ENCODE measurements around the gene YIPF5. TPM values are rescaled to one million over a fixed set of nuclear protein-coding genes. Genes with fewer than 3 reads are reported as not detected.

The YIPF5 gene
- total and polyA plus RNA-seq, 9 donors = 36.4 to 58.7 (median 48.5) TPM

DNA sequence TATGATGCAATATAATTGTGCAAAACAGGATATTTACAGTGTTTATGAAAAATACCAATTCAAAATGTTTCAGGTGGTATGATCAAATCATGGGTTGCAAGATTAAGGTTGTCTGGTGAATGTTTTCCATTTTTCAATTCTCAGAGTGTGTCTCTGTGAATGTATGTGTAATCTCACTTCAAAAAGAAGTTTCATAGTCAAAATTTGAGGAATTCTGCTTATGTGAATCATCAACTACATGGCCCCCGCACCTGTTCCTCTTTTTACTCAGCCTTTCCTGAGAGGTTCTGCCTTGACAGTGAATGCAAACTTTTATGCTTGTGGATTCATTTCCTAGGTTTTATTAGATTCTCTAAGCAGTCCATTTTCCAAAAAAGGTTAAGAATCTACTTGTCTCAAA is 32.3 kb upstream of the YIPF5 start:
- DNase-seq = no peak
- Histone ChIP-seq H3K27me3 (ENCODE audit: control insufficient read depth, insufficient read depth, low read length) (peaks cover 11% of the 10 kb centered on the region), H3K36me3 (ENCODE audit: control insufficient read depth, insufficient read depth, low read length) (no peaks in the 10 kb centered on the region), H3K4me3 (ENCODE audit: low read length) (no peak overlapping the region), H3K27ac (ENCODE audit: low read length) (no peak overlapping the region), H3K4me1 (ENCODE audit: control insufficient read depth, insufficient read depth, low read length) (peaks cover 4% of the 10 kb centered on the region), H3K9me3 (replicated peaks; ENCODE audit: control insufficient read depth, low read depth, low read length) (no peaks in the 10 kb centered on the region)
- no CpG with 5 or more reads among the region's 1 CpG for WGBS (ENCODE audit: insufficient coverage)

DNA sequence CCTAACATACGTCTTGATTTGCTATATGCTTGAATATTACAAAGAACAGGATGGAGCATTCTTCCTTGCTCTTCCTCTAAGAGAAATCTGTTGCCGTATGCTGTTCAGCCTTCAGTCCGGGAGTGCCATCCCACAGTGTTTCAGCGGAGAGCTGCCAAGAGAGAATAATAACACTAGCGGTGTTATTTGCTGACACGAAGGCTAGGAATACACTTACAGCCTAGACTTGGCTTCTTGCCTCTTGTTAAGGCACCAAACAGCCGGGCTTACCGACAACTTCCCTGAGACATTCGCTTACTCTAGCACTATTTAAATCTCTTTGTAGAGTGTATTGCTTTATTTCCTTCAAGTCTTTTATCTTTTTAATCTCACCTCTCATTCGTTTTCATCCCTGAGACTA is 31.6 kb upstream of the YIPF5 start:
- H3K36me3 ChIP-seq (ENCODE audit: control insufficient read depth, insufficient read depth, low read length) = no peaks in the 10 kb centered on the region
- H3K9me3 ChIP-seq (replicated peaks; ENCODE audit: control insufficient read depth, low read depth, low read length) = no peaks in the 10 kb centered on the region
- WGBS (ENCODE audit: insufficient coverage) = 24% methylated on average over 2 of the region's 10 CpGs
- no peak overlapping the region for H3K4me3 ChIP-seq (ENCODE audit: low read length)
- no peak overlapping the region for H3K27ac ChIP-seq (ENCODE audit: low read length)
- H3K27me3 ChIP-seq (ENCODE audit: control insufficient read depth, insufficient read depth, low read length) = peaks cover 11% of the 10 kb centered on the region
- peak; percentile 49 for DNase-seq
- H3K4me1 ChIP-seq (ENCODE audit: control insufficient read depth, insufficient read depth, low read length) = peaks cover 4% of the 10 kb centered on the region

GRCh38 chr5:144201588-144201987 is 31.1 kb upstream of the YIPF5 start:
- H3K9me3 ChIP-seq (replicated peaks; ENCODE audit: control insufficient read depth, low read depth, low read length) = no peaks in the 10 kb centered on the region
- H3K36me3 ChIP-seq (ENCODE audit: control insufficient read depth, insufficient read depth, low read length) = no peaks in the 10 kb centered on the region
- WGBS (ENCODE audit: insufficient coverage) = 33% methylated on average over 1 of the region's 5 CpGs
- H3K27me3 ChIP-seq (ENCODE audit: control insufficient read depth, insufficient read depth, low read length) = peaks cover 11% of the 10 kb centered on the region
- no peak for DNase-seq
- H3K27ac ChIP-seq (ENCODE audit: low read length) = no peak overlapping the region
- H3K4me1 ChIP-seq (ENCODE audit: control insufficient read depth, insufficient read depth, low read length) = peaks cover 4% of the 10 kb centered on the region
- no peak overlapping the region for H3K4me3 ChIP-seq (ENCODE audit: low read length)

- Histone ChIP-seq H3K9me3 (replicated peaks; ENCODE audit: control insufficient read depth, low read depth, low read length) (no peaks in the 10 kb centered on the region), H3K36me3 (ENCODE audit: control insufficient read depth, insufficient read depth, low read length) (no peaks in the 10 kb centered on the region), H3K27ac (ENCODE audit: low read length) (no peak overlapping the region), H3K4me3 (ENCODE audit: low read length) (no peak overlapping the region), H3K27me3 (ENCODE audit: control insufficient read depth, insufficient read depth, low read length) (no peaks in the 10 kb centered on the region), H3K4me1 (ENCODE audit: control insufficient read depth, insufficient read depth, low read length) (no peaks in the 10 kb centered on the region)
- DNase-seq = no peak
- WGBS (ENCODE audit: insufficient coverage) = no CpG with 5 or more reads among the region's 3 CpGs
Observed at GRCh38 chr5:144198386-144198785, 27.9 kb upstream of the YIPF5 start.

GRCh38 chr5:144196612-144197011 is 26.2 kb upstream of the YIPF5 start:
- Histone ChIP-seq H3K9me3 (replicated peaks; ENCODE audit: control insufficient read depth, low read depth, low read length) (no peaks in the 10 kb centered on the region), H3K4me3 (ENCODE audit: low read length) (no peak overlapping the region), H3K36me3 (ENCODE audit: control insufficient read depth, insufficient read depth, low read length) (no peaks in the 10 kb centered on the region), H3K4me1 (ENCODE audit: control insufficient read depth, insufficient read depth, low read length) (no peaks in the 10 kb centered on the region), H3K27ac (ENCODE audit: low read length) (no peak overlapping the region), H3K27me3 (ENCODE audit: control insufficient read depth, insufficient read depth, low read length) (peaks cover 3% of the 10 kb centered on the region)
- no CpG with 5 or more reads among the region's 1 CpG for WGBS (ENCODE audit: insufficient coverage)
- no peak for DNase-seq

- no peak for DNase-seq
- no CpG with 5 or more reads among the region's 4 CpGs for WGBS (ENCODE audit: insufficient coverage)
- Histone ChIP-seq H3K9me3 (replicated peaks; ENCODE audit: control insufficient read depth, low read depth, low read length) (no peaks in the 10 kb centered on the region), H3K27me3 (ENCODE audit: control insufficient read depth, insufficient read depth, low read length) (peaks cover 3% of the 10 kb centered on the region), H3K4me3 (ENCODE audit: low read length) (no peak overlapping the region), H3K4me1 (ENCODE audit: control insufficient read depth, insufficient read depth, low read length) (no peaks in the 10 kb centered on the region), H3K36me3 (ENCODE audit: control insufficient read depth, insufficient read depth, low read length) (no peaks in the 10 kb centered on the region), H3K27ac (ENCODE audit: low read length) (no peak overlapping the region)
Observed at GRCh38 chr5:144195448-144195847, 25.0 kb upstream of the YIPF5 start.

DNA sequence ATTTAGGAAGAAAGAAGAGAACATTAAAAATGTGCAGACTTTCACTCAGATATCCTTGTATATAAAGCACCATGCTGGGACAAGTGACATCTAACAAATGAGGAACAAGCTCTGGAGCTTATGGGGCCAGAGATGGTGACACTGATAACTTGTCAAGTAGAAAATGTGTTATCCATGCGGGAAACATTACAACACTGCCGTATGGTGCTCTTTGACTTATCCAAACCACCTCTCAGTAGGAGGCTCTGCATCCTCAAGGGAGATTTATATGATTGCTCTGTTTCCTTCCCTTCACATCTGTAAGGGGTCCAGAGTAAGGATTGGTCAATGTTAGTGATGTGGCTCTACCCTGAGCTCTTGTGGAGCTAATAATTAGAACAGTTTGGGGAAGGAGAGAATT is 23.7 kb upstream of the YIPF5 start:
- H3K9me3 ChIP-seq (replicated peaks; ENCODE audit: control insufficient read depth, low read depth, low read length) = no peaks in the 10 kb centered on the region
- no CpG with 5 or more reads among the region's 2 CpGs for WGBS (ENCODE audit: insufficient coverage)
- H3K36me3 ChIP-seq (ENCODE audit: control insufficient read depth, insufficient read depth, low read length) = no peaks in the 10 kb centered on the region
- H3K4me3 ChIP-seq (ENCODE audit: low read length) = no peak overlapping the region
- no peak for DNase-seq
- no peak overlapping the region for H3K27ac ChIP-seq (ENCODE audit: low read length)
- peaks cover 3% of the 10 kb centered on the region for H3K27me3 ChIP-seq (ENCODE audit: control insufficient read depth, insufficient read depth, low read length)
- no peaks in the 10 kb centered on the region for H3K4me1 ChIP-seq (ENCODE audit: control insufficient read depth, insufficient read depth, low read length)

- no peak overlapping the region for H3K4me3 ChIP-seq (ENCODE audit: low read length)
- no peaks in the 10 kb centered on the region for H3K4me1 ChIP-seq (ENCODE audit: control insufficient read depth, insufficient read depth, low read length)
- H3K27ac ChIP-seq (ENCODE audit: low read length) = no peak overlapping the region
- no peak for DNase-seq
- peaks cover 3% of the 10 kb centered on the region for H3K27me3 ChIP-seq (ENCODE audit: control insufficient read depth, insufficient read depth, low read length)
- no peaks in the 10 kb centered on the region for H3K9me3 ChIP-seq (replicated peaks; ENCODE audit: control insufficient read depth, low read depth, low read length)
- H3K36me3 ChIP-seq (ENCODE audit: control insufficient read depth, insufficient read depth, low read length) = no peaks in the 10 kb centered on the region
Observed at GRCh38 chr5:144192661-144193060, 22.2 kb upstream of the YIPF5 start.

DNA sequence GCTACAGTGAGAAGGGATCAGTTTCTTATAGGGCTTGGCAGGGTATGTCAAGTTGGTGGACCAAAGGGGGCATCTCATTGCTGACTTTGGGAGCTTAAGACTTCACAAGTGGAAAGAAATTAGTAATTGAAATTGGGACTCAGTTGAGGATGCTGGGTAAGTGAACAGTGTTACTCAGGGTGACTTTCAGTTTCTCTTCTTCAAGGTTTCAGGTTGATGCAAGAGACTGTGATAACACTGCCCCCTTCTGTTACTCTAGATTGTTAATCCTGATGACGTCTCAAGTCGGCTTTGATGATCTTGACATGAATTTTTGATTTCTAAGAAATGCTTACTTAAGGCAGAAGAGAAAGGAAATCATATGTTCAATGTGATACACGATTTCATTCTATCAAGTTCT is 21.5 kb upstream of the YIPF5 start:
- H3K4me1 ChIP-seq (ENCODE audit: control insufficient read depth, insufficient read depth, low read length) = no peaks in the 10 kb centered on the region
- DNase-seq = peak; percentile 53
- H3K36me3 ChIP-seq (ENCODE audit: control insufficient read depth, insufficient read depth, low read length) = no peaks in the 10 kb centered on the region
- no peak overlapping the region for H3K27ac ChIP-seq (ENCODE audit: low read length)
- H3K9me3 ChIP-seq (replicated peaks; ENCODE audit: control insufficient read depth, low read depth, low read length) = no peaks in the 10 kb centered on the region
- peaks cover 3% of the 10 kb centered on the region for H3K27me3 ChIP-seq (ENCODE audit: control insufficient read depth, insufficient read depth, low read length)
- no CpG with 5 or more reads among the region's 3 CpGs for WGBS (ENCODE audit: insufficient coverage)
- no peak overlapping the region for H3K4me3 ChIP-seq (ENCODE audit: low read length)

- peaks cover 3% of the 10 kb centered on the region for H3K27me3 ChIP-seq (ENCODE audit: control insufficient read depth, insufficient read depth, low read length)
- no peak overlapping the region for H3K27ac ChIP-seq (ENCODE audit: low read length)
- no peaks in the 10 kb centered on the region for H3K4me1 ChIP-seq (ENCODE audit: control insufficient read depth, insufficient read depth, low read length)
- H3K4me3 ChIP-seq (ENCODE audit: low read length) = no peak overlapping the region
- WGBS (ENCODE audit: insufficient coverage) = 44% methylated on average over 1 of the region's 3 CpGs
- no peak for DNase-seq
- no peaks in the 10 kb centered on the region for H3K36me3 ChIP-seq (ENCODE audit: control insufficient read depth, insufficient read depth, low read length)
- no peaks in the 10 kb centered on the region for H3K9me3 ChIP-seq (replicated peaks; ENCODE audit: control insufficient read depth, low read depth, low read length)
Observed at GRCh38 chr5:144191531-144191930, 21.1 kb upstream of the YIPF5 start.

DNA sequence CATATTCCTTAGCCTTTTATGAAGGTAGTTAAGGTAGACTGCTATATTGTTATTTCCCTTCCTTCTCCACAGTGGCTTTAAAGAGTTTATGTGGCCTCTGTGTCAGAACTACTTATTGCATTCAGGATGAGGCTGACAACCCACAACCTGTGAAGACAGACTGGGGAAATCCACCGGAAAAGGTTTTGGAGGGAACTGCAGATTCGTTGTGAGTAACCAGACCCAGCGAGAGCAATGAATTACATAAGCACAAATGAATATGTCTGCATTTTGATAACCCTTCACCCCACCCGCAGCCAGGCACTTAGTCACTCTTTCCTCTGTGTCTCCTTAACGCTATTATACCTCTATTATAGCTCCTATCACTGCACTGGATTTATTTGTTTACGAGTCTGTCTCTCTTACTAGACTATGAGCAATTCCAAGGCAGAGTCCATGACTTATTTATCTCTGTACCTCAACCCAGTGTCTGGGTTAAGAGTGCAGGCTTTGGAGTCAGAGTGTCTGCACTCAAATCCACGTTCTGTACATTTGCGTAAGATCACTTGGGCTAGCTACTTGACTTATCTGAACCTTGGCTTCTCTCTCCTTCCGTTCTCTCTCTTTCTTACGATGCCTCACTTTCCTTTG is 19.5 kb upstream of the YIPF5 start:
- H3K27me3 ChIP-seq (ENCODE audit: control insufficient read depth, insufficient read depth, low read length) = peaks cover 3% of the 10 kb centered on the region
- no peak overlapping the region for H3K27ac ChIP-seq (ENCODE audit: low read length)
- no peaks in the 10 kb centered on the region for H3K9me3 ChIP-seq (replicated peaks; ENCODE audit: control insufficient read depth, low read depth, low read length)
- H3K4me3 ChIP-seq (ENCODE audit: low read length) = no peak overlapping the region
- no peak for DNase-seq
- H3K4me1 ChIP-seq (ENCODE audit: control insufficient read depth, insufficient read depth, low read length) = no peaks in the 10 kb centered on the region
- H3K36me3 ChIP-seq (ENCODE audit: control insufficient read depth, insufficient read depth, low read length) = no peaks in the 10 kb centered on the region
- 55% methylated on average over 5 of the region's 10 CpGs for WGBS (ENCODE audit: insufficient coverage)
